Measurements from ENCODE around the gene LOXL1.
"Not testable (repeated sequence)": the region's sequence is repeated elsewhere in the genome, so short reads cannot be mapped to it uniquely, and the experiment has no call there.

GRCh38 chr15:73973683-73974200 lies 47.5 kb downstream of the LOXL1 start:
- not testable (repeated sequence) for TF ChIP-seq CSRNP3 (CRISPR knock-in tag; IDR thresholded peaks at IDR 0.05); PATZ1 (CRISPR knock-in tag; IDR thresholded peaks at IDR 0.05; ENCODE audit: borderline replicate concordance); POU6F1 (CRISPR knock-in tag; IDR thresholded peaks at IDR 0.05; ENCODE audit: borderline replicate concordance, low read depth); ZFP3 (CRISPR knock-in tag; IDR thresholded peaks at IDR 0.05)
